Measurements from ENCODE around the gene TNFRSF14. TPM values are rescaled to one million over a fixed set of nuclear protein-coding genes. Genes with fewer than 3 reads are reported as not detected.
"Not testable (repeated sequence)": the region's sequence is repeated elsewhere in the genome, so short reads cannot be mapped to it uniquely, and the experiment has no call there.

Gene TNFRSF14
- total and polyA plus RNA-seq, 2 experiments from 2014 or later: 0.24 to 0.75 TPM

DNA sequence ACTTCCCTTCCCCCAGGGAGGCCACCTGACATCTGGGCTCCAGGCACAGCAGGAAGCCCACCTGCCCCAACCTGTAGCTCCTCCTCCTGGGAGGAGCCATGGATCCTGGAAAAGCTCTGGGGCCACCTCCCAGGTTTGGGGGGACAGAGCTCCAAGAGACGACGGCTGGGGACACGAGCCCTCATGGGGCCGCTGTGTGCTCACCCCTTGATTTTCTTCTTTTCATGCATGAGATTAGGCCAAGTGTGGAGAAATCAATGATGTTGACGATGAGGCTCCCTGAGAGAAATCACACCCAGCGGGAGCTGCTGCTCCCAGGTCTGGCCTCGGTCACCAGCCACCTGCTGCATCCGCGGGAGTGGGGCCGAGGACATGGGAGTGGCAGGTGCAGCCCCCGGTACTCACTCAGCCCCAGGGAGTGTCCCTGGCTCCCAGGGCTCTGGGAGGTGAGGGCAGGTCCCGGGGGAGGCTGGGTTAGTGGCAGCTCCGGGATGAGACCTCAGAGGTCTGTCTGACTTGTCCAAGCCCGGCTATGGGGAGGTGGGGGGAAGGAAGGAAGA is 8.7 kb downstream of the TNFRSF14 start:
- no peak overlapping the region for H3K27ac ChIP-seq
- no peaks in the 10 kb centered on the region for H3K27me3 ChIP-seq
- no peak for TF ChIP-seq CTCF (IDR thresholded peaks at IDR 0.05; ENCODE audit: low read depth, low read length)
- H3K4me3 ChIP-seq: no peak overlapping the region
- no peaks in the 10 kb centered on the region for H3K4me1 ChIP-seq (ENCODE audit: low read depth)
- DNase-seq (ENCODE audit: low read depth in 1 of 2, low spot score in 1 of 2): no peak
- no peaks in the 10 kb centered on the region for H3K36me3 ChIP-seq
- H3K9me3 ChIP-seq (ENCODE audit: low read depth): no peaks in the 10 kb centered on the region

GRCh38 chr1:2566101-2567045 is 10.2 kb downstream of the TNFRSF14 start:
- no peak overlapping the region for H3K27ac ChIP-seq
- H3K36me3 ChIP-seq: no peaks in the 10 kb centered on the region
- no peak for DNase-seq (ENCODE audit: low read depth in 1 of 2, low spot score in 1 of 2)
- H3K4me3 ChIP-seq: no peak overlapping the region
- no peaks in the 10 kb centered on the region for H3K4me1 ChIP-seq (ENCODE audit: low read depth)
- no peaks in the 10 kb centered on the region for H3K9me3 ChIP-seq (ENCODE audit: low read depth)
- H3K27me3 ChIP-seq: no peaks in the 10 kb centered on the region
- TF ChIP-seq CTCF (IDR thresholded peaks at IDR 0.05; ENCODE audit: low read depth, low read length): no peak

DNA sequence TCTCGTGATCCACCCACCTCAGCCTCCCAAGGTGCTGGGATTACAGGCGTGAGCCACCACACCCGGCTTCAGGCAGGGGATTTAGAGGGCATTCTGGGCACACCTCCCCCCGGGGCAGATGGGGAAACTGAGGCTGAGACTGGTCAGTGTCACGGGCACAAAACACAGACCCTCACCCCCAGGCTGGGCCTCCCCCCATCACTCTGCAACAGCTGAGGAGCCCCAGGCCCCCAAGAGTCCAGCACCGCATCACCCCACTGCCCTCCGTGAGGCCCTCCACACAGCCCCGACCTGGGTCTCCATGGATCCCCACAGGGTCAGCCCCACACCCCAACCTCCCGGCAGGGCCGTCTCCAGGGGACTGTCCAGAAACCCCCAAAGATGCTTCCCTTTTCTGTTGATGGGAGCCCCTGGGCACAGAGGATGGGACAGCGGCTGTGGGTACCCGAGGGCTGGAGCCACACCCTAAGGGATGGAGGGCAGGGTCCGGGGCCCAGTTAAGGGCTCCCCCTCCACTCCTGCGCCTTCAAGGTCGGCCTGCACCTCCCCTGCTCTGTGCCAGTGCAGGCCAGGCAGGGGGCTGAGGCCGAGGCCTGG is 11.0 kb downstream of the TNFRSF14 start:
- no peak for TF ChIP-seq CTCF (IDR thresholded peaks at IDR 0.05; ENCODE audit: low read depth, low read length)
- Histone ChIP-seq H3K9me3 (ENCODE audit: low read depth) (no peaks in the 10 kb centered on the region), H3K36me3 (no peaks in the 10 kb centered on the region), H3K27me3 (no peaks in the 10 kb centered on the region), H3K27ac (no peak overlapping the region), H3K4me1 (ENCODE audit: low read depth) (no peaks in the 10 kb centered on the region), H3K4me3 (no peak overlapping the region)
- DNase-seq (ENCODE audit: low read depth in 1 of 2, low spot score in 1 of 2): no peak

- H3K9me3 ChIP-seq (ENCODE audit: low read depth): not testable (repeated sequence)
Observed at GRCh38 chr1:2568187-2568816, 12.1 kb downstream of the TNFRSF14 start.

GRCh38 chr1:2569060-2569459 is 12.9 kb downstream of the TNFRSF14 start:
- Histone ChIP-seq H3K4me1 (ENCODE audit: low read depth) (no peaks in the 10 kb centered on the region), H3K4me3 (no peak overlapping the region), H3K9me3 (ENCODE audit: low read depth) (no peaks in the 10 kb centered on the region), H3K27ac (no peak overlapping the region), H3K36me3 (no peaks in the 10 kb centered on the region), H3K27me3 (no peaks in the 10 kb centered on the region)
- no peak for DNase-seq (ENCODE audit: low read depth in 1 of 2, low spot score in 1 of 2)
- TF ChIP-seq CTCF (IDR thresholded peaks at IDR 0.05; ENCODE audit: low read depth, low read length): no peak

More at GRCh38 chr1:2568187-2568816, 12.1 kb downstream of the TNFRSF14 start:
- not testable (repeated sequence) for H3K4me3 ChIP-seq; H3K27me3 ChIP-seq; DNase-seq (ENCODE audit: low read depth in 1 of 2, low spot score in 1 of 2); H3K27ac ChIP-seq; H3K36me3 ChIP-seq; H3K4me1 ChIP-seq (ENCODE audit: low read depth)

DNA sequence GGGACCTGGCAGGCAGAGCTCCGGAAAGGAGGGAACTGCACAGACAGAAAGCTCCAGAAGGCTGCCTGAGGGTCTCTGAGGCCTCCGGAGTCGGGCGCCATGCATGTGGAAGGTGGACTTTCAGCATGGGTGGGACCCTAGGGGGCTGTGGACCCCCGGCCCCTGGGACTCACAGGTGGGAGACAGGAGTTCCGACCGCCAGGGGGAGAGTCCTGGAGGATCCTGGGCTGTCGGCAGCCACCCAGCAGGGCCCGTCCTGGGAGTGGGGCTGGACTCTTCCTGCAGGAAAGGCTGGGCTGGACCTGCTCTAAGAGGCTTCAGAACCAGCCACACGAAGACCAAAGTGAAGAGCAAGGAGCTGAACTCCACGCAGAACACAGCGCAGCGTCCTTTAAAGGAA is 13.5 kb downstream of the TNFRSF14 start:
- not testable (repeated sequence) for H3K27ac ChIP-seq; DNase-seq (ENCODE audit: low read depth in 1 of 2, low spot score in 1 of 2); H3K36me3 ChIP-seq; H3K27me3 ChIP-seq; H3K4me3 ChIP-seq; H3K4me1 ChIP-seq (ENCODE audit: low read depth); H3K9me3 ChIP-seq (ENCODE audit: low read depth)
